Left lung (tissue), 10 donors: Measurements from ENCODE around the gene SLC66A1. TPM values are rescaled to one million over a fixed set of nuclear protein-coding genes. Genes with fewer than 3 reads are reported as not detected.
A peak's percentile ranks its signal among the peaks of the same experiment; 100 is the strongest.

Experiments
- ATAC-seq: fragments of 200-7000 bp; cut with Tn5 transposase; one replicate; pipeline ENCODE4 v1.9.1; 2020; ENCODE audit warnings: moderate library complexity
- DNase-seq, 4 donors: peaks; one replicate each; pipeline ENCODE4 v3.0.0-alpha.2; 2013 to 2020
- H3K27ac ChIP-seq, 2 donors: fragments of 200-600 bp; sonication (generic) in 1 of 2; one replicate each; pipeline versions ENCODE4 v1.5.0 to v1.8.0; 2020 to 2021
- H3K27me3 ChIP-seq, 2 donors: fragments of 200-600 bp; sonication (generic) in 1 of 2; one replicate each; pipeline versions ENCODE4 v1.5.0 to v1.8.0; 2020 to 2021
- H3K36me3 ChIP-seq, 2 donors: fragments of 200-600 bp; sonication (generic) in 1 of 2; one replicate each; pipeline versions ENCODE4 v1.5.0 to v1.8.0; 2020 to 2021
- H3K4me1 ChIP-seq, 2 donors: fragments of 200-600 bp; one replicate each; pipeline ENCODE4 v1.8.0; 2021
- H3K4me3 ChIP-seq, 2 donors: fragments of 200-600 bp; sonication (generic) in 1 of 2; one replicate each; pipeline versions ENCODE4 v1.5.0 to v1.8.0; 2020 to 2021; ENCODE audit warnings: mild to moderate bottlenecking in 1 of 2
- H3K9me3 ChIP-seq, 2 donors: fragments of 200-600 bp; sonication (generic) in 1 of 2; one replicate each; pipeline versions ENCODE4 v1.5.0 to v1.8.0; 2020 to 2021
- CTCF ChIP-seq, 2 donors: fragments of 200-600 bp; sonication (generic) in 1 of 2; IDR thresholded peaks; one replicate each; pipeline versions ENCODE4 v1.5.0 to v1.8.0; 2021; ENCODE audit warnings: antibody characterized with exemption in 2 of 2
- intact Hi-C, 2 donors: fragments of 100-400 bp; cut with DNase I; formaldehyde crosslinking; loops; one replicate each; pipeline versions ENCODE4 v1.11.2 to v1.14.2; 2022
- polyA plus RNA-seq, 6 donors: library from polyadenylated mRNA; unstranded; fragments of 120-200 nt; gene quantifications; one replicate each; pipeline ENCODE4 v1.2.1, GENCODE V29; 2013; ENCODE audit not compliant: insufficient read length in 6 of 6
- total RNA-seq, 2 donors: library from RNA; stranded (reverse); fragmentation: NEBNext Ultra II Directional; extraction: Animal tissue kit (Norgen Biotek cat#: 25700); gene quantifications; one replicate each; pipeline ENCODE4 v1.2.1, GENCODE V29; 2021
- donor health status: DM: no; HTN: yes; CAD: no.
- donor health status: DM: no; HTN: no; CAD: no.

The SLC66A1 gene
- total and polyA plus RNA-seq, 8 donors = 7.9 to 21.1 (median 10.2) TPM

GRCh38 chr1:19369396-19370090 lies 57.4 kb downstream of the SLC66A1 start:
- no peak overlapping the region for H3K4me3 ChIP-seq
- no peak for TF ChIP-seq CTCF (IDR thresholded peaks at IDR 0.05)
- ATAC-seq (peak; percentile 54), DNase-seq (no peak)
- peaks cover 0 to 35% of the 10 kb centered on the region in 2 donors for H3K36me3 ChIP-seq
- H3K27ac ChIP-seq = peak overlapping the region; percentile 59 to 73
- peaks cover 12 to 50% of the 10 kb centered on the region in 2 donors for H3K4me1 ChIP-seq
- intact Hi-C loops = no loop called here
- no peaks in the 10 kb centered on the region for H3K9me3 ChIP-seq
- no peaks in the 10 kb centered on the region for H3K27me3 ChIP-seq

GRCh38 chr1:19370453-19371170 lies 58.5 kb downstream of the SLC66A1 start:
- ATAC-seq = peak; percentile 85
- no peak for TF ChIP-seq CTCF (IDR thresholded peaks at IDR 0.05)
- peak in 3 of 4 donors; percentile 47 to 86 (median 62) for DNase-seq
- intact Hi-C loops = no loop called here
- peaks cover 0 to 39% of the 10 kb centered on the region in 2 donors for H3K36me3 ChIP-seq
- H3K4me3 ChIP-seq = no peak overlapping the region
- H3K9me3 ChIP-seq = no peaks in the 10 kb centered on the region
- H3K27ac ChIP-seq = peak overlapping the region; percentile 59 to 73
- H3K4me1 ChIP-seq = peaks cover 12 to 50% of the 10 kb centered on the region in 2 donors
- H3K27me3 ChIP-seq = no peaks in the 10 kb centered on the region

- no peak for TF ChIP-seq CTCF (IDR thresholded peaks at IDR 0.05)
- no peak for DNase-seq
- no peak for ATAC-seq
- Histone ChIP-seq H3K4me3 (no peak overlapping the region), H3K4me1 (peaks cover 12 to 46% of the 10 kb centered on the region in 2 donors), H3K9me3 (no peaks in the 10 kb centered on the region), H3K36me3 (peaks cover 0 to 47% of the 10 kb centered on the region in 2 donors), H3K27me3 (no peaks in the 10 kb centered on the region), H3K27ac (peak overlapping the region; percentile 59 to 73)
- intact Hi-C loops = no loop called here
These were observed 59.4 kb downstream of the SLC66A1 start for GRCh38 chr1:19371226-19372135.

GRCh38 chr1:19372136-19372514 lies 60.0 kb downstream of the SLC66A1 start:
- Histone ChIP-seq H3K27ac (peak overlapping the region; percentile 13 to 29), H3K36me3 (peaks cover 0 to 53% of the 10 kb centered on the region in 2 donors), H3K4me3 (no peak overlapping the region), H3K4me1 (peaks cover 10 to 44% of the 10 kb centered on the region in 2 donors), H3K9me3 (no peaks in the 10 kb centered on the region), H3K27me3 (no peaks in the 10 kb centered on the region)
- intact Hi-C loops = no loop called here
- no peak for TF ChIP-seq CTCF (IDR thresholded peaks at IDR 0.05)
- no peak for ATAC-seq
- DNase-seq = no peak
